Measurements from ENCODE around the gene RPS13.

- TF ChIP-seq CTCF (conservative IDR thresholded peaks at IDR 0.05; ENCODE audit: low read depth, low read length), result no peak
- no peak for TF ChIP-seq EZH2 (IDR thresholded peaks at IDR 0.05; ENCODE audit: borderline replicate concordance, low read depth, low read length, poor library complexity, severe bottlenecking)
Observed at GRCh38 chr11:17098038-17098437, 20.6 kb upstream of the RPS13 start.
